AG09309 (cell line): ENCODE data around the gene DPH7.
A peak's percentile ranks its signal among the peaks of the same experiment; 100 is the strongest.
"Not testable (repeated sequence)": the region's sequence is repeated elsewhere in the genome, so short reads cannot be mapped to it uniquely, and the experiment has no call there.

Experiments used
- DNase-seq: peaks from one replicate; pipeline ENCODE4 v3.0.0-alpha.2; 2010; ENCODE audit warnings: low read depth
- H3K4me3 ChIP-seq: 2 replicates; pipeline ENCODE4 v1.5.1; 2011; ENCODE audit warnings: mild to moderate bottlenecking, low read depth, low read length, moderate library complexity; ENCODE audit not compliant: control insufficient read depth
- CTCF ChIP-seq: IDR thresholded peaks from 2 replicates; pipeline ENCODE4 v1.5.1; 2011; ENCODE audit warnings: mild to moderate bottlenecking, low read depth, low read length, inconsistent platforms; ENCODE audit not compliant: insufficient read depth, control insufficient read depth; ENCODE audit errors: missing control alignments

DPH7 gene

GRCh38 chr9:137555179-137555578 is 23.5 kb downstream of the DPH7 start:
- no peak for TF ChIP-seq CTCF
- DNase-seq: no peak
- no peak overlapping the region for H3K4me3 ChIP-seq

GRCh38 chr9:137554349-137554748 is 24.4 kb downstream of the DPH7 start:
- DNase-seq: no peak
- no peak overlapping the region for H3K4me3 ChIP-seq
- TF ChIP-seq CTCF: no peak

- DNase-seq, H3K4me3 ChIP-seq: not testable (repeated sequence)
These were observed 25.1 kb downstream of the DPH7 start for GRCh38 chr9:137553654-137554053.

- no peak for TF ChIP-seq CTCF
- H3K4me3 ChIP-seq: peak overlapping the region; percentile 85
- no peak for DNase-seq
These were observed 26.5 kb downstream of the DPH7 start for GRCh38 chr9:137552022-137552768.

GRCh38 chr9:137551264-137552021 is 27.3 kb downstream of the DPH7 start, which contains the start of gene MRPL41:
Gene MRPL41, plus strand, starts transcription at chr9:137551879. Its CDS starts 203 bp downstream, at chr9:137552082.
- no peak for DNase-seq
- H3K4me3 ChIP-seq: peak within 1 kb of the TSS; percentile 85
- TF ChIP-seq CTCF: peak; percentile 51

GRCh38 chr9:137550958-137551263 is 27.8 kb downstream of the DPH7 start:
- H3K4me3 ChIP-seq: peak overlapping the region; percentile 57
- DNase-seq: not testable (repeated sequence)

- DNase-seq: no peak
- peak within 1 kb of the TSS; percentile 57 for H3K4me3 ChIP-seq
- no peak for TF ChIP-seq CTCF
These were observed 28.5 kb downstream of the DPH7 start, which contains the start of gene PNPLA7 for GRCh38 chr9:137550231-137550621. Gene PNPLA7, minus strand, starts transcription at chr9:137550402. Its CDS starts 205 bp downstream, at chr9:137550197.
